Measurements from ENCODE around the gene STRIP2.

DNA sequence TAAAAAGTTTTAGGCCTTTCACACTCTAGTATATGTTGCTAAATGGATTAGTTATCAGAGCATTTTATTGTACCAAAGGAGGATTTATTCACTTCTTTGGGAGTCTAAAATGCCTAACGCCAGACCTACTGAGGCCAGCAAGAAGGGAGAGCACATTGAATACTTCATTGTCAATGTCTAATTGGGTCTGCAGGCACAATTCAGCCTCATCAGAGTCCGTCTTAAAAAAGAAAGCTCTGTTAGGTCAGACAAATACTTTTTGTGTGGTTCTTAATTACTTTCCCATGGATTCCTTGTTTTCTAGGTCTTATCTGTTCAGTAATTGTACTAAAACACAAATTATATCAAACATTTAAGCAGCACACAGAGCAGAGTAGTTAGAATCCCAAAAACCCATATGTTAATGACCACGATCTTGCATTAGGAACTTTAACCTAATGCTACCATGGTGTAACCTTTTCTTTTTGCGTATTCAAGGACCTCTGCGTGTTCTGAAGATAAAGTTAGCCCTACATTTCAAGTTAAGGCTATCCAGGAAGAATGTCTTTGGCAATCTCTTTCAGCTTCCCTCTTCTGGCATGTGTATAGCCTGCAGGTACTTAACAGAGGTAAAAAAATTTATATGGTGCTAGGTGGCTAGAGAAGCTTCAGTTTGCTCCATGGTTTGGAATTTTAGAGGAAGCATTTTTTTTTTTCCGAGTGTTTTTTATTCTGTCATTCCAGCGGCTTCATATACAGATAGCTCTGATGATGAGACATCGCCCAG is 45.7 kb upstream of the STRIP2 start:
- TF ChIP-seq, protein P1, sequence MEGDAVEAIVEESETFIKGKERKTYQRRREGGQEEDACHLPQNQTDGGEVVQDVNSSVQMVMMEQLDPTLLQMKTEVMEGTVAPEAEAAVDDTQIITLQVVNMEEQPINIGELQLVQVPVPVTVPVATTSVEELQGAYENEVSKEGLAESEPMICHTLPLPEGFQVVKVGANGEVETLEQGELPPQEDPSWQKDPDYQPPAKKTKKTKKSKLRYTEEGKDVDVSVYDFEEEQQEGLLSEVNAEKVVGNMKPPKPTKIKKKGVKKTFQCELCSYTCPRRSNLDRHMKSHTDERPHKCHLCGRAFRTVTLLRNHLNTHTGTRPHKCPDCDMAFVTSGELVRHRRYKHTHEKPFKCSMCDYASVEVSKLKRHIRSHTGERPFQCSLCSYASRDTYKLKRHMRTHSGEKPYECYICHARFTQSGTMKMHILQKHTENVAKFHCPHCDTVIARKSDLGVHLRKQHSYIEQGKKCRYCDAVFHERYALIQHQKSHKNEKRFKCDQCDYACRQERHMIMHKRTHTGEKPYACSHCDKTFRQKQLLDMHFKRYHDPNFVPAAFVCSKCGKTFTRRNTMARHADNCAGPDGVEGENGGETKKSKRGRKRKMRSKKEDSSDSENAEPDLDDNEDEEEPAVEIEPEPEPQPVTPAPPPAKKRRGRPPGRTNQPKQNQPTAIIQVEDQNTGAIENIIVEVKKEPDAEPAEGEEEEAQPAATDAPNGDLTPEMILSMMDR (conservative IDR thresholded peaks at IDR 0.05; ENCODE audit: low read depth, low read length) = no peak
- TF ChIP-seq EZH2 (IDR thresholded peaks at IDR 0.05; ENCODE audit: borderline replicate concordance, low read depth, low read length, poor library complexity, severe bottlenecking) = no peak
